H9 (cell line): ENCODE measurements around the gene MYO5B. TPM values are rescaled to one million over a fixed set of nuclear protein-coding genes. Genes with fewer than 3 reads are reported as not detected.
A peak's percentile ranks its signal among the peaks of the same experiment; 100 is the strongest.

Experiments
- DNase-seq: peaks from one replicate; pipeline ENCODE4 v3.0.0-alpha.2; 2017
- H2AFZ ChIP-seq: one replicate; pipeline ENCODE4 v1.6.1; 2013; ENCODE audit warnings: mild to moderate bottlenecking, low read length, control low read depth, moderate library complexity
- H2AK5ac ChIP-seq: 2 replicates; pipeline ENCODE4 v1.6.1; 2013; ENCODE audit warnings: low read length, control low read depth, mixed read lengths; ENCODE audit not compliant: insufficient read length
- H2BK120ac ChIP-seq: one replicate; pipeline ENCODE4 v1.6.1; 2013; ENCODE audit warnings: low read depth, mild to moderate bottlenecking, low read length, control low read depth, inconsistent platforms; ENCODE audit not compliant: poor library complexity, severe bottlenecking
- H2BK12ac ChIP-seq: 2 replicates; pipeline ENCODE4 v1.6.1; 2013; ENCODE audit warnings: low read length, control low read depth, mixed read lengths, low read depth; ENCODE audit not compliant: insufficient read length
- H2BK15ac ChIP-seq: 2 replicates; pipeline ENCODE4 v1.6.1; 2013; ENCODE audit warnings: low read depth, low read length, control low read depth
- H2BK20ac ChIP-seq: one replicate; pipeline ENCODE4 v1.6.1; 2013; ENCODE audit warnings: low read depth, mild to moderate bottlenecking, low read length, control low read depth, inconsistent platforms; ENCODE audit not compliant: poor library complexity, severe bottlenecking
- H2BK5ac ChIP-seq: 2 replicates; pipeline ENCODE4 v1.6.1; 2013; ENCODE audit warnings: low read length, control low read depth, mixed read lengths; ENCODE audit not compliant: insufficient read length
- H3K14ac ChIP-seq: 2 replicates; pipeline ENCODE4 v1.6.1; 2013; ENCODE audit warnings: low read length, control low read depth; ENCODE audit not compliant: insufficient read depth
- H3K18ac ChIP-seq: 2 replicates; pipeline ENCODE4 v1.6.1; 2013; ENCODE audit warnings: low read depth, mild to moderate bottlenecking, mixed read lengths, low read length, control low read depth; ENCODE audit not compliant: insufficient read length
- H3K23ac ChIP-seq: 2 replicates; pipeline ENCODE4 v1.6.1; 2013; ENCODE audit warnings: low read length, control low read depth, mixed read lengths, low read depth; ENCODE audit not compliant: insufficient read length
- H3K23me2 ChIP-seq: 2 replicates; pipeline ENCODE4 v1.6.1; 2013; ENCODE audit warnings: low read depth, mild to moderate bottlenecking, mixed read lengths, low read length, control low read depth; ENCODE audit not compliant: insufficient read length, poor library complexity, severe bottlenecking
- H3K27ac ChIP-seq: 2 replicates; pipeline ENCODE4 v1.5.1; 2013; ENCODE audit warnings: low read length, control low read depth, mixed read lengths, low read depth; ENCODE audit not compliant: insufficient read length
- H3K27me3 ChIP-seq: 2 replicates; pipeline ENCODE4 v1.6.1; 2013; ENCODE audit warnings: low read length, control low read depth, inconsistent platforms; ENCODE audit not compliant: insufficient read depth
- H3K4ac ChIP-seq: 2 replicates; pipeline ENCODE4 v1.6.1; 2013; ENCODE audit warnings: low read depth, mild to moderate bottlenecking, control low read depth, inconsistent platforms, low read length, moderate library complexity
- H3K4me1 ChIP-seq: 2 replicates; pipeline ENCODE4 v1.6.1; 2013; ENCODE audit warnings: low read length, control low read depth, inconsistent platforms; ENCODE audit not compliant: insufficient read depth
- H3K4me2 ChIP-seq: 2 replicates; pipeline ENCODE4 v1.6.1; 2013; ENCODE audit warnings: low read length, control low read depth, mixed read lengths; ENCODE audit not compliant: insufficient read length, insufficient read depth
- H3K56ac ChIP-seq: 2 replicates; pipeline ENCODE4 v1.6.1; 2013; ENCODE audit warnings: low read depth, mild to moderate bottlenecking, mixed read lengths, low read length, control low read depth; ENCODE audit not compliant: insufficient read length
- H3K79me1 ChIP-seq: 2 replicates; pipeline ENCODE4 v1.6.1; 2013; ENCODE audit warnings: low read depth, mild to moderate bottlenecking, moderate library complexity, low read length, control low read depth, inconsistent platforms; ENCODE audit not compliant: insufficient read depth, poor library complexity, severe bottlenecking
- H3K79me2 ChIP-seq: 2 replicates; pipeline ENCODE4 v1.6.1; 2013; ENCODE audit warnings: low read length, control low read depth, inconsistent platforms; ENCODE audit not compliant: insufficient read depth
- H3K9ac ChIP-seq: 2 replicates; pipeline ENCODE4 v1.6.1; 2013; ENCODE audit warnings: low read length, control low read depth, mixed read lengths; ENCODE audit not compliant: insufficient read length; ENCODE audit errors: extremely low read depth
- H3K9me3 ChIP-seq: one replicate; pipeline ENCODE4 v1.6.1; 2013; ENCODE audit warnings: low read depth, low read length, inconsistent platforms; ENCODE audit not compliant: control insufficient read depth
- H3T11ph ChIP-seq: one replicate; pipeline ENCODE4 v1.6.1; 2013; ENCODE audit warnings: mild to moderate bottlenecking, low read length, control low read depth, inconsistent platforms
- H4K20me1 ChIP-seq: one replicate; pipeline ENCODE4 v1.6.1; 2013; ENCODE audit not compliant: control insufficient read depth, insufficient read length, insufficient read depth
- H4K5ac ChIP-seq: 2 replicates; pipeline ENCODE4 v1.6.1; 2013; ENCODE audit warnings: low read depth, mild to moderate bottlenecking, mixed read lengths, low read length, control low read depth; ENCODE audit not compliant: insufficient read length
- H4K8ac ChIP-seq: replicated peaks from 2 replicates; pipeline ENCODE4 v1.6.1; 2013; ENCODE audit warnings: low read length, control low read depth, mixed read lengths, low read depth; ENCODE audit not compliant: insufficient read length
- H4K91ac ChIP-seq: 2 replicates; pipeline ENCODE4 v1.6.1; 2013; ENCODE audit warnings: low read depth, mild to moderate bottlenecking, moderate library complexity, mixed read lengths, low read length, control low read depth; ENCODE audit not compliant: insufficient read length
- H3K27ac Mint-ChIP-seq, 3 experiments: 2 replicates in 2 of 3; 3 replicates in 1 of 3; pipeline ENCODE4 v1.8.0; 2020 to 2021; ENCODE audit warnings: mixed read lengths in 3 of 3, mild to moderate bottlenecking in 1 of 3, moderate library complexity in 1 of 3
- H3K27me3 Mint-ChIP-seq: 2 replicates; pipeline ENCODE4 v1.8.0; 2021; ENCODE audit warnings: low read depth, mild to moderate bottlenecking, moderate library complexity, mixed read lengths
- H3K36me3 Mint-ChIP-seq, 3 experiments: 2 replicates in 2 of 3; 3 replicates in 1 of 3; pipeline ENCODE4 v1.8.0; 2020 to 2021; ENCODE audit warnings: low read depth in 3 of 3, mixed read lengths in 3 of 3; ENCODE audit not compliant: insufficient read depth in 1 of 3
- H3K4me1 Mint-ChIP-seq, 2 experiments: 2 replicates each; pipeline ENCODE4 v1.8.0; 2020; ENCODE audit warnings: mixed read lengths in 2 of 2
- H3K4me3 Mint-ChIP-seq, 2 experiments: 2 replicates in 1 of 2; 3 replicates in 1 of 2; pipeline ENCODE4 v1.8.0; 2020 to 2021; ENCODE audit warnings: mild to moderate bottlenecking in 2 of 2, mixed read lengths in 2 of 2, moderate library complexity in 1 of 2
- H3K9me3 Mint-ChIP-seq, 2 experiments: 2 replicates in 1 of 2; 3 replicates in 1 of 2; pipeline ENCODE4 v1.8.0; 2020; ENCODE audit warnings: mild to moderate bottlenecking in 2 of 2, mixed read lengths in 2 of 2, moderate library complexity in 1 of 2
- WGBS: extraction: QIAGEN DNeasy Blood & Tissue Kit; methylation state at CpG from one replicate; pipeline ENCODE4 v1.1.7; 2013; ENCODE audit warnings: missing lambda C conversion rate, low lambda C conversion rate, mixed read lengths; ENCODE audit not compliant: insufficient read length; ENCODE audit errors: extremely low coverage; 5-methylcytosine and 5-hydroxymethylcytosine counted together
- total RNA-seq: library from RNA; stranded (reverse); gene quantifications from 2 replicates; pipeline ENCODE4 v1.2.1, GENCODE V29; 2021
- TF ChIP-seq, protein P1 (sequence below): fragments of 200-600 bp; sonication (generic); conservative IDR thresholded peaks from 3 replicates; pipeline ENCODE4 v1.8.0; 2021; ENCODE audit warnings: antibody characterized with exemption, mild to moderate bottlenecking

Gene MYO5B
- total RNA-seq, 1 experiment from 2014 or later: 9.3 TPM

- no CpG with 5 or more reads among the region's 15 CpGs for WGBS
Observed at GRCh38 chr18:50128506-50129271, 66.3 kb downstream of the MYO5B start.

More at GRCh38 chr18:50128506-50129271, 66.3 kb downstream of the MYO5B start:
- Mint-ChIP-seq H3K4me1 (peaks cover 48% of the 10 kb centered on the region in 2 experiments), H3K9me3 (no peaks in the 10 kb centered on the region), H3K27me3 (no peaks in the 10 kb centered on the region), H3K36me3 (no peaks in the 10 kb centered on the region), H3K4me3 (no peak overlapping the region), H3K27ac (peak overlapping the region; percentile 5 to 91 (median 89); a peak in 5 of 7 replicates)
- H3K23me2 ChIP-seq: no peaks in the 10 kb centered on the region
- no peaks in the 10 kb centered on the region for H4K20me1 ChIP-seq
- no peaks in the 10 kb centered on the region for H3K9me3 ChIP-seq
- H3T11ph ChIP-seq: no peak overlapping the region
- no peak overlapping the region for H3K4ac ChIP-seq
- H3K14ac ChIP-seq: no peak overlapping the region
- H2BK120ac ChIP-seq: no peak overlapping the region
- no peak overlapping the region for H2BK5ac ChIP-seq
- no peak overlapping the region for H3K27ac ChIP-seq
- no peak overlapping the region for H2AFZ ChIP-seq
- no peaks in the 10 kb centered on the region for H3K79me2 ChIP-seq
- peak; percentile 50 for DNase-seq
- no peak overlapping the region for H4K8ac ChIP-seq
- no peak overlapping the region for H3K23ac ChIP-seq
- H4K5ac ChIP-seq: no peak overlapping the region
- no peak overlapping the region for H3K56ac ChIP-seq
- no peak overlapping the region for H3K9ac ChIP-seq
- no peak overlapping the region for H3K18ac ChIP-seq
- no peak overlapping the region for H2BK15ac ChIP-seq
- no peak overlapping the region for H4K91ac ChIP-seq
- H3K4me2 ChIP-seq: no peak overlapping the region
- H3K79me1 ChIP-seq: no peaks in the 10 kb centered on the region
- no peak overlapping the region for H2BK20ac ChIP-seq
- TF ChIP-seq, protein P1, sequence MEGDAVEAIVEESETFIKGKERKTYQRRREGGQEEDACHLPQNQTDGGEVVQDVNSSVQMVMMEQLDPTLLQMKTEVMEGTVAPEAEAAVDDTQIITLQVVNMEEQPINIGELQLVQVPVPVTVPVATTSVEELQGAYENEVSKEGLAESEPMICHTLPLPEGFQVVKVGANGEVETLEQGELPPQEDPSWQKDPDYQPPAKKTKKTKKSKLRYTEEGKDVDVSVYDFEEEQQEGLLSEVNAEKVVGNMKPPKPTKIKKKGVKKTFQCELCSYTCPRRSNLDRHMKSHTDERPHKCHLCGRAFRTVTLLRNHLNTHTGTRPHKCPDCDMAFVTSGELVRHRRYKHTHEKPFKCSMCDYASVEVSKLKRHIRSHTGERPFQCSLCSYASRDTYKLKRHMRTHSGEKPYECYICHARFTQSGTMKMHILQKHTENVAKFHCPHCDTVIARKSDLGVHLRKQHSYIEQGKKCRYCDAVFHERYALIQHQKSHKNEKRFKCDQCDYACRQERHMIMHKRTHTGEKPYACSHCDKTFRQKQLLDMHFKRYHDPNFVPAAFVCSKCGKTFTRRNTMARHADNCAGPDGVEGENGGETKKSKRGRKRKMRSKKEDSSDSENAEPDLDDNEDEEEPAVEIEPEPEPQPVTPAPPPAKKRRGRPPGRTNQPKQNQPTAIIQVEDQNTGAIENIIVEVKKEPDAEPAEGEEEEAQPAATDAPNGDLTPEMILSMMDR: no peak
- H3K27me3 ChIP-seq: no peaks in the 10 kb centered on the region
- H2AK5ac ChIP-seq: no peak overlapping the region
- no peak overlapping the region for H2BK12ac ChIP-seq
- peaks cover 7% of the 10 kb centered on the region for H3K4me1 ChIP-seq
